HepG2 (cell line): Measurements from ENCODE around the gene MRPS17.

Experiments used
- AHR ChIP-seq: IDR thresholded peaks from 2 replicates; pipeline ENCODE4 v1.6.1; 2018; ENCODE audit warnings: missing genetic modification reagents, missing compliant biosample characterization
- BRCA1 ChIP-seq: sonication (generic); formaldehyde crosslinking; IDR thresholded peaks from 2 replicates; pipeline ENCODE4 v1.4.0; 2020; ENCODE audit warnings: missing genetic modification reagents
- CBX5 ChIP-seq: sonication (generic); formaldehyde crosslinking; IDR thresholded peaks from 2 replicates; pipeline ENCODE4 v1.4.0; 2020; ENCODE audit warnings: missing genetic modification reagents, borderline replicate concordance
- EP300 ChIP-seq, 3 experiments: sonication (generic) in 1 of 3; formaldehyde crosslinking in 1 of 3; IDR thresholded peaks; 2 replicates each; pipeline versions ENCODE4 v1.5.1 to v1.6.1; 2011 to 2020; ENCODE audit warnings: low read depth in 2 of 3, low read length in 2 of 3, borderline replicate concordance in 1 of 3, improper control_type of control experiment in 1 of 3, mild to moderate bottlenecking in 1 of 3, missing genetic modification reagents in 1 of 3, moderate library complexity in 1 of 3
- FOXA1 ChIP-seq, 2 experiments: fragments of 450-650 bp in 1 of 2; sonication (generic) in 1 of 2; formaldehyde crosslinking in 1 of 2; IDR thresholded peaks; 2 replicates each; pipeline versions ENCODE4 v1.4.0 to v1.6.1; 2016 to 2020; ENCODE audit warnings: missing genetic modification reagents in 1 of 2
- RNF2 ChIP-seq: fragments of 450-650 bp; conservative IDR thresholded peaks from 2 replicates; pipeline ENCODE4 v1.6.1; 2016; ENCODE audit warnings: low read depth
- TOE1 ChIP-seq: sonication (generic); formaldehyde crosslinking; IDR thresholded peaks from 2 replicates; pipeline ENCODE4 v1.4.0; 2020; ENCODE audit warnings: mild to moderate bottlenecking, missing genetic modification reagents
- ZBTB42 ChIP-seq: sonication (generic); formaldehyde crosslinking; IDR thresholded peaks from 2 replicates; pipeline ENCODE4 v1.5.0; 2020; ENCODE audit warnings: mild to moderate bottlenecking, missing genetic modification reagents
- ZNF431 ChIP-seq: sonication (generic); formaldehyde crosslinking; IDR thresholded peaks from 2 replicates; pipeline ENCODE4 v1.9.0; 2022; ENCODE audit warnings: missing genetic modification reagents, low read depth, mild to moderate bottlenecking, borderline replicate concordance
- TF ChIP-seq, protein P1 (sequence below): IDR thresholded peaks from 2 replicates; pipeline ENCODE4 v1.6.1; 2016; ENCODE audit warnings: mild to moderate bottlenecking
- TF ChIP-seq, protein P2 (sequence below): sonication (generic); formaldehyde crosslinking; IDR thresholded peaks from 2 replicates; pipeline ENCODE4 v1.5.0; 2020; ENCODE audit warnings: mild to moderate bottlenecking, missing genetic modification reagents, moderate library complexity
- TF ChIP-seq, protein P3 (sequence below): sonication (generic); formaldehyde crosslinking; IDR thresholded peaks from 2 replicates; pipeline ENCODE4 v1.8.1; 2022; ENCODE audit warnings: low read depth, mild to moderate bottlenecking, missing genetic modification reagents

DNA sequence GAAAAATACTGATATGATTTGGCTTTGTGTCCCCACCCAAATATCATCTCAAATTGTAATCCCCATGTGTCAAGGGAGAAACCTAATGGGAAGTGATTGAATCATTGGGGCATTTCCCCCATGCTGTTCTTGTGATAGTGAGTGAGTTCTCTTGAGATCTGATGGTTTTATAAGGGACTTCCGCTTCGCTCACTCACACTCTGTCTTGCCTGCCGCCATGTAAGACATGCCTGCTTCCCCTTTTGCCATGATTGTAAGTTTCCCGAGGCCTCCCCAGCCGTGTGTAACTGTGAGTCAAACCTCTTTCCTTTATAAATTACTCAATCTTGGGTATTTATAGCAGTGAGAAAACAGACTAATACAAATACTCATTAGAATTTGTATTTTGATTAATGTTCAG is 5.1 kb upstream of the MRPS17 start:
- TF ChIP-seq TOE1 (CRISPR knock-in tag): no peak
- no peak for TF ChIP-seq CBX5 (CRISPR knock-in tag)
- TF ChIP-seq EP300 (IDR thresholded peaks at IDR 0.05; ENCODE audit: low read depth in 2 of 2, low read length in 2 of 2): no peak
- TF ChIP-seq EP300 (CRISPR knock-in tag; IDR thresholded peaks at IDR 0.05; ENCODE audit: borderline replicate concordance): no peak
- TF ChIP-seq, protein P1, sequence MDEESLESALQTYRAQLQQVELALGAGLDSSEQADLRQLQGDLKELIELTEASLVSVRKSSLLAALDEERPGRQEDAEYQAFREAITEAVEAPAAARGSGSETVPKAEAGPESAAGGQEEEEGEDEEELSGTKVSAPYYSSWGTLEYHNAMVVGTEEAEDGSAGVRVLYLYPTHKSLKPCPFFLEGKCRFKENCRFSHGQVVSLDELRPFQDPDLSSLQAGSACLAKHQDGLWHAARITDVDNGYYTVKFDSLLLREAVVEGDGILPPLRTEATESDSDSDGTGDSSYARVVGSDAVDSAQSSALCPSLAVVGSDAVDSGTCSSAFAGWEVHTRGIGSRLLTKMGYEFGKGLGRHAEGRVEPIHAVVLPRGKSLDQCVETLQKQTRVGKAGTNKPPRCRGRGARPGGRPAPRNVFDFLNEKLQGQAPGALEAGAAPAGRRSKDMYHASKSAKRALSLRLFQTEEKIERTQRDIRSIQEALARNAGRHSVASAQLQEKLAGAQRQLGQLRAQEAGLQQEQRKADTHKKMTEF (CRISPR knock-in tag): no peak
- no peak for TF ChIP-seq RNF2
- TF ChIP-seq, protein P2, sequence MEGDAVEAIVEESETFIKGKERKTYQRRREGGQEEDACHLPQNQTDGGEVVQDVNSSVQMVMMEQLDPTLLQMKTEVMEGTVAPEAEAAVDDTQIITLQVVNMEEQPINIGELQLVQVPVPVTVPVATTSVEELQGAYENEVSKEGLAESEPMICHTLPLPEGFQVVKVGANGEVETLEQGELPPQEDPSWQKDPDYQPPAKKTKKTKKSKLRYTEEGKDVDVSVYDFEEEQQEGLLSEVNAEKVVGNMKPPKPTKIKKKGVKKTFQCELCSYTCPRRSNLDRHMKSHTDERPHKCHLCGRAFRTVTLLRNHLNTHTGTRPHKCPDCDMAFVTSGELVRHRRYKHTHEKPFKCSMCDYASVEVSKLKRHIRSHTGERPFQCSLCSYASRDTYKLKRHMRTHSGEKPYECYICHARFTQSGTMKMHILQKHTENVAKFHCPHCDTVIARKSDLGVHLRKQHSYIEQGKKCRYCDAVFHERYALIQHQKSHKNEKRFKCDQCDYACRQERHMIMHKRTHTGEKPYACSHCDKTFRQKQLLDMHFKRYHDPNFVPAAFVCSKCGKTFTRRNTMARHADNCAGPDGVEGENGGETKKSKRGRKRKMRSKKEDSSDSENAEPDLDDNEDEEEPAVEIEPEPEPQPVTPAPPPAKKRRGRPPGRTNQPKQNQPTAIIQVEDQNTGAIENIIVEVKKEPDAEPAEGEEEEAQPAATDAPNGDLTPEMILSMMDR (CRISPR knock-in tag): no peak
- TF ChIP-seq BRCA1: no peak
- no peak for TF ChIP-seq FOXA1 (IDR thresholded peaks at IDR 0.05)
- TF ChIP-seq FOXA1 (CRISPR knock-in tag; IDR thresholded peaks at IDR 0.05): no peak
- TF ChIP-seq AHR (CRISPR knock-in tag): no peak
- TF ChIP-seq, protein P3, sequence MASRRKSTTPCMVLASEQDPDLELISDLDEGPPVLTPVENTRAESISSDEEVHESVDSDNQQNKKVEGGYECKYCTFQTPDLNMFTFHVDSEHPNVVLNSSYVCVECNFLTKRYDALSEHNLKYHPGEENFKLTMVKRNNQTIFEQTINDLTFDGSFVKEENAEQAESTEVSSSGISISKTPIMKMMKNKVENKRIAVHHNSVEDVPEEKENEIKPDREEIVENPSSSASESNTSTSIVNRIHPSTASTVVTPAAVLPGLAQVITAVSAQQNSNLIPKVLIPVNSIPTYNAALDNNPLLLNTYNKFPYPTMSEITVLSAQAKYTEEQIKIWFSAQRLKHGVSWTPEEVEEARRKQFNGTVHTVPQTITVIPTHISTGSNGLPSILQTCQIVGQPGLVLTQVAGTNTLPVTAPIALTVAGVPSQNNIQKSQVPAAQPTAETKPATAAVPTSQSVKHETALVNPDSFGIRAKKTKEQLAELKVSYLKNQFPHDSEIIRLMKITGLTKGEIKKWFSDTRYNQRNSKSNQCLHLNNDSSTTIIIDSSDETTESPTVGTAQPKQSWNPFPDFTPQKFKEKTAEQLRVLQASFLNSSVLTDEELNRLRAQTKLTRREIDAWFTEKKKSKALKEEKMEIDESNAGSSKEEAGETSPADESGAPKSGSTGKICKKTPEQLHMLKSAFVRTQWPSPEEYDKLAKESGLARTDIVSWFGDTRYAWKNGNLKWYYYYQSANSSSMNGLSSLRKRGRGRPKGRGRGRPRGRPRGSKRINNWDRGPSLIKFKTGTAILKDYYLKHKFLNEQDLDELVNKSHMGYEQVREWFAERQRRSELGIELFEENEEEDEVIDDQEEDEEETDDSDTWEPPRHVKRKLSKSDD: no peak
- TF ChIP-seq ZNF431: no peak
- no peak for TF ChIP-seq ZBTB42
